NCI-H226 (cell line): Measurements from ENCODE around the gene BIRC6.
"Not testable (repeated sequence)": the region's sequence is repeated elsewhere in the genome, so short reads cannot be mapped to it uniquely, and the experiment has no call there.

Experiments used
- DNase-seq: peaks from one replicate; pipeline ENCODE4 v3.0.0-alpha.2; 2015

The BIRC6 gene

GRCh38 chr2:32522770-32523169, 165.9 kb downstream of the BIRC6 start:
- DNase-seq = no peak

GRCh38 chr2:32523686-32524085, 166.9 kb downstream of the BIRC6 start:
- DNase-seq = no peak

- no peak for DNase-seq
Measured at GRCh38 chr2:32532341-32532740, 175.5 kb downstream of the BIRC6 start.

GRCh38 chr2:32532961-32533360, 176.1 kb downstream of the BIRC6 start:
- DNase-seq = no peak

GRCh38 chr2:32534831-32535230, 178.0 kb downstream of the BIRC6 start:
- DNase-seq = no peak

GRCh38 chr2:32538735-32539134, 181.9 kb downstream of the BIRC6 start:
- DNase-seq = no peak

- not testable (repeated sequence) for DNase-seq
Measured at GRCh38 chr2:32552483-32552882, 195.7 kb downstream of the BIRC6 start.

GRCh38 chr2:32553829-32554432, 197.1 kb downstream of the BIRC6 start:
- DNase-seq = no peak

- no peak for DNase-seq
Measured at GRCh38 chr2:32558492-32558891, 201.7 kb downstream of the BIRC6 start.

- no peak for DNase-seq
Measured at GRCh38 chr2:32559136-32559535, 202.3 kb downstream of the BIRC6 start.

GRCh38 chr2:32562906-32563305, 206.1 kb downstream of the BIRC6 start:
- DNase-seq = no peak

- DNase-seq = no peak
Measured at GRCh38 chr2:32564417-32565035, 207.7 kb downstream of the BIRC6 start.

- DNase-seq = no peak
Measured at GRCh38 chr2:32565902-32566301, 209.1 kb downstream of the BIRC6 start.

GRCh38 chr2:32572030-32572429, 215.2 kb downstream of the BIRC6 start:
- no peak for DNase-seq

- DNase-seq = no peak
Measured at GRCh38 chr2:32572737-32573136, 215.9 kb downstream of the BIRC6 start.

- DNase-seq = peak; percentile 3
Measured at GRCh38 chr2:32591669-32592463, 235.0 kb downstream of the BIRC6 start.

- DNase-seq = no peak
Measured at GRCh38 chr2:32594573-32594972, 237.8 kb downstream of the BIRC6 start.

- DNase-seq = no peak
Measured at GRCh38 chr2:32611366-32611765, 254.5 kb downstream of the BIRC6 start.

- no peak for DNase-seq
Measured at GRCh38 chr2:32611771-32612170, 254.9 kb downstream of the BIRC6 start.

GRCh38 chr2:32614084-32614483, 257.3 kb downstream of the BIRC6 start:
- no peak for DNase-seq

- no peak for DNase-seq
Measured at GRCh38 chr2:32617599-32618189, 260.9 kb downstream of the BIRC6 start.

- DNase-seq = no peak
Measured at GRCh38 chr2:32622570-32623310, 265.9 kb downstream of the BIRC6 start.

GRCh38 chr2:32623311-32623706, 266.5 kb downstream of the BIRC6 start:
- no peak for DNase-seq
